Endothelial cell of hepatic sinusoid (primary cell): Measurements from ENCODE around the gene CCDC142.
"Not testable (repeated sequence)": the region's sequence is repeated elsewhere in the genome, so short reads cannot be mapped to it uniquely, and the experiment has no call there.

Source experiments
- in situ Hi-C: cut with HindIII; loops from 2 replicates; pipeline ENCODE4 v1.10.0; 2017; ENCODE audit warnings: low sequenced_read_pairs

Gene CCDC142

GRCh38 chr2:74471332-74472065 is 11.3 kb downstream of the CCDC142 start:
- in situ Hi-C loops = no loop called here

DNA sequence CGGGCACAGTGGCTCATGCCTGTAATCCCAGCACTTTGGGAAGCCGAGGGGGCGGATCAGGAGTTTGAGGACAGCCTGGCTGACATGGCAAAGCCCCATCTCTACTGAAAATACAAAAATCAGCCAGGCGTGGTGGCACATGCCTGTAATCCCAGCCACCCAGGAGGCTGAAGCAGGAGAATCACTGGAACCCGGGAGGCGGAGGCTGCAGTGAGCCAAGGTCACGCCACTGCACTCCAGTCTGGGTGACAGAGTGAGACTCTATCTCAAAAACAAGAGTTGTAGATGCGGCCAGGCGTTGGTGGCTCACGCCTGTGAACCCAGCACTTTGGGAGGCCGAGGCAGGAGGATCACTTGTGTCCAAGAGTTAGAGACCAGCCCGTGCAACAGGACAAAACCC is 12.1 kb downstream of the CCDC142 start:
- in situ Hi-C loops = not testable (repeated sequence)

DNA sequence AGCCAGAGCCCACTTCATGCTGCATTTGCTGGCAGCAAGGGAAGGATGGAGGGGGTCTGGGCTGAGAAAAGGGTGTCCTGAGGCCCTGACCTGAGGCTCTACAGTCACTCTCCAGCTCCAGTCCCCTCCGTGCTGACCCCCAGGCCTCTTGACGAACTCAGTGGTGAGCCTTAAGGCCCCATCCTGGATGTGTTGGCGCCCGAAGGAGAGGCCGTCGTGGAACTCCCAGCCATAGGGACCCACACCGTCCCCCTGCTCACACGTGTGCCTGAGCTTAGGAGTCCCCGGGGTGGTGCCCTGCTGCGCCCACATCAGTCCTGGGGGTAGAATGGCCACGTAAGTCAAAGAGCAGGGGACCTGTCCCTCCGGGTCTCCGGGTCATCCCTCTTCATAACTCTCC is 18.4 kb downstream of the CCDC142 start:
- in situ Hi-C loops = no loop called here

DNA sequence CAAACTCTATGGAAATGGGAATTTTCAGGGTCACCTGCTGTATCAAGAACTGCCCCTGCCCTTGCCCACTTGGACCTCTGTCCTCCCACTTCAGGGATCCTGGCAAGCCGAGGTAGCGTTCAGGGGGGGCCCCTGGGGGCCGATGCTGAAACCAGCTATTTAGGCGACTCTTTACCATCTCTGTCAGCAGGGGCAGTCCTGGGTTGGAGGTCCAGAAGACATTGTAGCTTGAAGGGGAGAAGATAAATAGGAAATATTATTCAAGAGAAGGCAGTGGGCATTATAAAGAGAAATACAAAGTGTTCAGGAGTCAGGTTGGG is 20.1 kb downstream of the CCDC142 start:
- in situ Hi-C loops = no loop called here

DNA sequence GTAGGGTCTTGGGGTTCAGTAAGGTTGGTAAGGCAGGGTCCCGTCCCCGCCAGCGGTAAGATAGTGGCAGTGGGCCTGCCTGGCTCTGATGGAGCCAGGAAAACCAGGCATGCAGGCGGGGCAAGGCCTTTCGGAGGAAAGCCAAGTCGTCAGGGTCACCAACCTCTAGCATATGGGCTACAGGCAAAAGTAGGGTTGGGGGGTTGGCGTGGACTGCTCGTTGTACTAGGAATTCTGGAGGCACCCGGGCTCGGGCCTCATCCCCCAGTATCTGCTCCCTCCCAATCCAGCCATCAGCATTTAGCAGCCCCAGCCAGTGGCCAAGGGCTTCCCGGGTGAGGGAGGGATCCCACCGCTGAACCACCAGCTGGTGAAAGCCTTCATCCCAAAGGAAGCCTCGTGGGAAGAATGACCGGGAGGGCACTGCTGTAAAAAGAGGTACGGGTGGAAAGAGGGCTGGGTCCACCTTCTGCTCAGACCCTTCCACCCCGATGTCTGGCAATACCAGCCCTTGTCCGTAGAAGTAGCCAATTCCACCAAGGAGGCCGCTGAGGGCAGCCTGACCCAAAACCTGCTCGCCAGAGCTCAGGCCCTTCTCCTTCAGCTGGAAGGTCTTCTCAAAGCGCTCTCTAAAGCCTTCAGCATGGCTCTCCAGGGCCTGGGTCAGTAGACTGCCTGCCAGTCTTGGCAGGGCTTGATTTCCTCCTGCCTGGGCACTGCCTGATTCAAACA is 20.6 kb downstream of the CCDC142 start:
- in situ Hi-C loops = no loop called here

DNA sequence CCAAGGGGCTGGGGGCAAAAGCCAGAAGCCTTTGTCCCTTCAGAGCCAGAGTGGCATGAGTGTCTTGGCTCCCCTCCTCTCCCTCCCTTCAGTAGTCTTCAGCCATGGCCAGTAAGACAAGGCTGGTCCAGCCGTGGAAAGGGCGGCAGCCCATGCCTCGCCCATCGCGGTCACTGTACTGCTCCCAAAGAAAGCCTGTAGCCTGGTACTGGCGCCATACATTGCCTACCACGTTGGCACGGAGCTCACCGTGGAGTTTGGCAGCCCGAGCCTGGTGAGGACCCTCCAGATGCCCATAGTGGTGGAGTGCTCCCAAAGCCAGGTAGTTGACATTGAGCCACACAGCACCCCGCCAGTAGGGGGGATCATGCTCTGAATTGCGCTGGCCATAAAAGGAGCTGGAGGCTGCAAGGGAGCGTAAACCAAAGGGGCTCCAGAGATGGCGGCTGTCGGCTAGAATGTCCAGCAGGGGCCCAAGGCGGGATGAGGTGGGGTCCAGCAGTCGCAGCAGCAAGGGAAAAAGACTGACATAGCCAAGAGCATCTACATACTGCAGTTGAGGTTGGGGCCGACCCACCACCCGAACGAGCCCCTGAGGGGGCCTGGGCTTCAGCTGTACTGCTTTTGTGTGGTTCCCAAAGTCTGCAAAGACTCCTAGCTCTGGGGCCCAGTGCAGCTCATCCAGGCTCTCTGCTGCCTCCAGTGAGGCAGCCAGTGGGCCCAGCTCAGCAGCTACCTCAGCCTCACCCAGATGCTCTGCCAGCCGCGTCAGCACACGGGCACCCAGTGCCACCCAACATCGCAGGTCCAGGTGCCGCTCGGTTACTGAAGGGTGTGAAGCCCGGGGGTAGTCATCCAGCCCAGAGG is 21.4 kb downstream of the CCDC142 start:
- in situ Hi-C loops = no loop called here

GRCh38 chr2:74460187-74460586 is 22.6 kb downstream of the CCDC142 start:
- in situ Hi-C loops = not testable (repeated sequence)

DNA sequence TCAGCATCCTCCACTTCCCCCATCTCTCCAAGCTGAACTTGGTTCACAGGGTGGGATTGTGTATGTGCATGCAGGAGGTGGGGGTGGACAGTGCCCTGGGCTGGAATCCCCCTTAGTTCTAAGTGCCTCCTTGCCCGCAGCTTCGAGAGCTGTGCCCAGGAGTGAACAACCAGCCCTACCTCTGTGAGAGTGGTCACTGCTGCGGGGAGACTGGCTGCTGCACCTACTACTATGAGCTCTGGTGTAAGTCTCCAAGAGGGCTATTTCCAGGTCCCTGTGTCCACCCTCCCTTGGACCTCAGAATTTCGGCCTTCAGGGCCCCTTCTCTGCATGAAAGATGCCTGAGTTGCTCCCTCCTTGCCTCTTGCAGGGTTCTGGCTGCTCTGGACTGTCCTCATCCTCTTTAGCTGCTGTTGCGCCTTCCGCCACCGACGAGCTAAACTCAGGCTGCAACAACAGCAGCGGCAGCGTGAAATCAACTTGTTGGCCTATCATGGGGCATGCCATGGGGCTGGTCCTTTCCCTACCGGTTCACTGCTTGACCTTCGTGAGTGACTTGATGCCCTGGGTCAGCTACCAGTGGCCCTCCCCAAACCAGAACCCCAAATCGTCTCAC is 23.2 kb downstream of the CCDC142 start:
- in situ Hi-C loops = not testable (repeated sequence)

DNA sequence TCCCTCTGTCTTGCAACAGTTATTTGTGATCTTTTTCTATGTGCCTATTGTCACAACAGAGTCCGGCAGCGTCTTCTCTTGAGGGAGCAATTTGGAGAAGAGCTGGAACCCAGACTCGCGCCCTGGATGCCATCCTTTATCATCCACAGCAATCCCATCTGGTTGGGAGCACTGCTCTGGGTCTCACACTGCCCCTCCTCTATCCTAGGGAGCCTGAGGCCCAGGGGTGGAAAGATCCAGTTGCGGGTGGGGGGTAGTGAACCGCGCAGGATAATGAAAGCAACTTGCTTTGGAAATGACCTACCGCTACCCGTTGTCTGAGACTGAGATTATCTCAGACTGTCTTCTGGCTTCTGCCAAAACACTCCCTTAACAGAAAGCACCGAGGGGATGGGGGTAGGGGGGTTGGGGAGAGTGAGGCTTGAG is 23.8 kb downstream of the CCDC142 start:
- in situ Hi-C loops = no loop called here

GRCh38 chr2:74458132-74458937 is 24.5 kb downstream of the CCDC142 start, which contains the start of gene WBP1:
WBP1 (plus strand) TSS chr2:74458438; CDS start chr2:74458603, 165 bp downstream.
- in situ Hi-C loops = no loop called here

GRCh38 chr2:74457549-74458131 is 25.2 kb downstream of the CCDC142 start:
- in situ Hi-C loops = no loop called here

DNA sequence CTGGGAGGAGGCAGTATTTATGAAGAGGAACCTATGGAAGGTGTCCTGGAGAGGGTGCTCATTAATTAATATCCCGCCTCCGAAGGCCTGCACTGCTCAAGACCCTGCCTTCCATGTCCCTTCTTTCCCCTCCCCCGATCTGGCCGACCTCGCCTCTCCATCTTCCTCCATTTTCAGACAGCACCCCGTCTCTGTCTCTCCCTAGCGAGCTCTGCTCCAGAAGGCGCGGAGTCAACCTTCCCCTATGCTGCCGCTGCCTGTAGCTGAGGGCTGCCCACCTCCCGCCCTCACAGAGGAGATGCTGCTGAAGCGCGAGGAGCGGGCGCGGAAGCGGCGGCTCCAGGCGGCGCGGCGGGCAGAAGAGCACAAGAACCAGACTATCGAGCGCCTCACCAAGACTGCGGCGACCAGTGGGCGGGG is 25.7 kb downstream of the CCDC142 start:
- in situ Hi-C loops = no loop called here

DNA sequence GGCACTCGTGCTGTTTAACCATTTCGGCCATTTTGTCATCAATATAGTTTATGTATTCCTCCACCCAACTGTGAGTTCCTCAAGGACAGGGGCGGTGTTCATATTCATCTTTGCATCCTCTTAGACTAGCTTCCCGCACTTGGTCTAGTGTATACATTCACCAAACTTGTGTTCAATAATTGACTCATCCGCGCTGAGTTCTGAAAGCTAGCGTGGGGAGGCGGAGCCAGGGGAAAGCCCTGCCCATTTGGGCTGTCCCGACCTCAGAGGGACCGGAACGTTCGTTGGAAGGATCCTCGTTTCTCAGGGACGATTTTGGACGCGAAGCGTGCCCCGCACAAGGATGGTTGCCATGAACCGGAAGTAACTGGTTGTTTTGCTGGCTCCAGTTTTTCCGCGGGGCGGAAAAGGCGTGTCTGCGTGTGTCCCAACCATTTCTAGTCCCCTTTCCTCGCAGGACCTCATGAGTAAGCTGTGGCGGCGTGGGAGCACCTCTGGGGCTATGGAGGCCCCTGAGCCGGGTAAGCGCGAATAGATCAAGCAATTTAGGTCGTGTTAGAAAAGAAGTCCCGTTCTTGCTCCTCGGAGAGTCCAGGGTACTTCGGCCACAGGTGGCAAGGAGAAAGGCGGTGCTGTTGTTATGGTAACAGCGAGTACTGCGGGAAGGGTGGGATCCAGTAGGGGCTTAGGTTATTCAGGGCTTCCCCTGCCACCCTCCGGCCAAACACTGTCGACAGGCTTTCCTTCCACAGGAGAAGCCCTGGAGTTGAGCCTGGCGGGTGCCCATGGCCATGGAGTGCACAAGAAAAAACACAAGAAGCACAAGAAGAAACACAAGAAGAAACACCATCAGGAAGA is 27.9 kb downstream of the CCDC142 start, which contains the start of gene INO80B:
TSS of gene INO80B (plus strand) at position 434 of the 858 bp plus-strand sequence. CDS start at position 464, 30 bp downstream.
- in situ Hi-C loops = no loop called here

DNA sequence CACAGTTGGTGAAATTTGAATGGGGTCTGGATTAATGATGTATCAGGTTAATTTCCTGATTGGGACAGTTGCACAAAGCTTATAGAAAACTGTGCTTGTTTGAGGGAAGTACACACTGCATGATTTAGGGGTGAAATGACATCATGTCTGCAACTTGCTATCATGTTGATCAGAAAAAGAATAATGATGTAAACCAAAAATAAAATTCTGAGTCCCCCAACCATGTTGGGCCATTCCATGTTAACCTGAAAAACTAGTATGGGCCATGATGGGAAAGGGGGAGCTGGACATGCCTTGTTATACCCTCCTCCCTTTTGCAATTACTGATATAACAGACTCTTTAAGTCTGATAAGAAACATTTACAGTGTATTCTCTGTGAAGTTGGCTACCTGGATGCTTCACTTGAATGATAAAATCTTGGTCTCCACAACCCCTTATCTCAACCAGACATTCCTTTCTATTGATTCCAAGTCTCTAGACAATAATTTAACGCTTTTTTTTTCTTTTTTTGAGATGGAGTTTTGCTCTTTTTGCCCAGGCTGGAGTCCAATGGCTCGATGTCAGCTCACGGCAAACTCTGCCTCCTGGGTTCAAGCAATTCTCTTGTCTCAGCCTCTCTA is 32.1 kb downstream of the CCDC142 start:
- in situ Hi-C loops = no loop called here

DNA sequence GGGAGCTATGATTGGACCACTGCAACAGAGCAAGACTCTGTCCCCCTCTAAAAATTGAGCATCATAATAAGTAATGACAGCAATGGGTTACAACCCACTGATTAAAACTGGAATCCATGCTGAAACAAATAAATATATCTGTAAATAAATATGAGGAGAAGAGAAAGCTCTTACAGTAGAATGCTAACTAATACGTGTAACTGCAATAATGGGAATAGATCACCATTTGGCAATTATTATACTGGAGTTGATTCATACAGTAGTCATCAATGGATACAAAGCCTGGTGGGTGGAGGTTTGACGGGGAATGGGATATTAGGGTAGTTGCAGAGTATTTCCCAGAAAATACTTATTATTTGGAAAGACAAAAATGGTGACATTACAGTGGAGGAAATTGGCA is 34.0 kb downstream of the CCDC142 start:
- in situ Hi-C loops = no loop called here

DNA sequence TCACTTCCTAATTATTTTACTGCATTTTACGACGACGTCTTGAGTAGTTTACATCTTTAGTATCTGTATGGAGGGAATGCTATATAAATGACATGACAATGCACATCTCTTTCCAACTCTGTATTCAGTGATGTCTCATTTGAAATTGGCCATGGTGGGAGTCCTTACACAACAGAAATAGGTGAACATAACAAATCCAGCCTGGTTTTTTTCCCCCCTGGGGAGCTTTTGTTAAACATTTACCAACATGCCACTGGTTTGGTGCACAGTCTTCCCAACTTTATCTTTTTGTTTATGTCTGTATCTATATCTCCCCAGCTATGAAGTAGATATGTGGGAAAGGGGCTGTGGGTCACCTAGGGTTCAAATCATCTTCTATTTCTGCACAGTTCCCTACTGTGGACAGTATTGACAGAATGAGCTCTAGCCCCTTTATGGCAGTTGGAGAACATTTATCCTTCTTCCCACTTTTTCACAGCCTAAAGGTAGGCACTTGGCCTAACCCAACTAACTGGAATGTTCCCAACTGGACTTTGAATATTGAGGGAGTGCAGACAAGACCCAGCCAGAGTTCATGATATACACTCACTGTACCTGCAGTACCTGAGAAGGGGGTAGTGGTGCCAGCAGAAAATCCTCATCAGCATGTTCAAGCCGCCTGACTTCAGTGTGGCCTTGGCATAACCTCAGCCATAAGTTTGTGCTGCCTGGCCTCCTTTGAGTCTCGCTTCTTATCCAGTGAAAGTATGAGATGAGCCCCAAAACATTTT is 35.4 kb downstream of the CCDC142 start:
- in situ Hi-C loops = no loop called here

GRCh38 chr2:74444498-74445318 is 38.1 kb downstream of the CCDC142 start:
- in situ Hi-C loops = no loop called here
